Osteoblast (primary cell): Measurements from ENCODE around the gene DCDC1. TPM values are rescaled to one million over a fixed set of nuclear protein-coding genes. Genes with fewer than 3 reads are reported as not detected.

Experiments
- DNase-seq: peaks from one replicate; pipeline ENCODE4 v3.0.0; 2011; ENCODE audit warnings: low spot score, mixed read lengths; ENCODE audit not compliant: insufficient read length; ENCODE audit errors: missing footprints
- H2AFZ ChIP-seq: 2 replicates; pipeline ENCODE4 v1.6.0; 2011; ENCODE audit warnings: mild to moderate bottlenecking, low read length
- H3K27ac ChIP-seq: 2 replicates; pipeline ENCODE4 v1.5.1; 2011; ENCODE audit warnings: mild to moderate bottlenecking, low read depth, low read length, moderate library complexity
- H3K27me3 ChIP-seq: 2 replicates; pipeline ENCODE4 v1.6.0; 2012; ENCODE audit warnings: mild to moderate bottlenecking, control low read depth, inconsistent platforms, low read length, moderate library complexity; ENCODE audit not compliant: insufficient read depth
- H3K36me3 ChIP-seq: 2 replicates; pipeline ENCODE4 v1.5.1; 2011; ENCODE audit warnings: mild to moderate bottlenecking, low read length, control low read depth, moderate library complexity; ENCODE audit not compliant: insufficient read depth
- H3K4me1 ChIP-seq: 2 replicates; pipeline ENCODE4 v1.5.1; 2011; ENCODE audit warnings: mild to moderate bottlenecking, low read length, control low read depth, moderate library complexity; ENCODE audit not compliant: insufficient read depth
- H3K4me2 ChIP-seq: 2 replicates; pipeline ENCODE4 v1.6.0; 2011; ENCODE audit warnings: mild to moderate bottlenecking, low read length; ENCODE audit not compliant: insufficient read depth
- H3K4me3 ChIP-seq: fragments of 200-600 bp; sonication (generic); 3 replicates; pipeline ENCODE4 v1.5.1; 2012; ENCODE audit warnings: mild to moderate bottlenecking, low read length, inconsistent platforms; ENCODE audit not compliant: insufficient read depth
- H3K79me2 ChIP-seq: 2 replicates; pipeline ENCODE4 v1.6.0; 2012; ENCODE audit warnings: mild to moderate bottlenecking, low read length, control low read depth, inconsistent platforms; ENCODE audit not compliant: insufficient read depth
- H3K9me3 ChIP-seq: 2 replicates; pipeline ENCODE4 v1.5.1; 2011; ENCODE audit warnings: low read depth, low read length, control low read depth
- H4K20me1 ChIP-seq: 2 replicates; pipeline ENCODE4 v1.6.0; 2012; ENCODE audit warnings: mild to moderate bottlenecking, low read length, control low read depth; ENCODE audit not compliant: insufficient read depth
- CTCF ChIP-seq: IDR thresholded peaks from 2 replicates; pipeline ENCODE4 v1.5.1; 2011; ENCODE audit warnings: mild to moderate bottlenecking, low read depth, low read length, moderate library complexity; ENCODE audit errors: extremely low read depth
- total RNA-seq: library from RNA; depleted of rRNA; stranded (reverse); fragments of >200 nt; gene quantifications from 2 replicates; pipeline ENCODE4 v1.2.3, GENCODE V29; 2012

The DCDC1 gene
- total RNA-seq, 1 donor, result 1.1 TPM

GRCh38 chr11:30875806-30876205 lies 493.7 kb downstream of the DCDC1 start:
- no peaks in the 10 kb centered on the region for H3K27me3 ChIP-seq
- TF ChIP-seq CTCF, result no peak
- no peak overlapping the region for H2AFZ ChIP-seq
- DNase-seq, result no peak
- no peak overlapping the region for H3K4me2 ChIP-seq
- H4K20me1 ChIP-seq, result no peaks in the 10 kb centered on the region
- no peaks in the 10 kb centered on the region for H3K36me3 ChIP-seq
- H3K27ac ChIP-seq, result no peak overlapping the region
- no peaks in the 10 kb centered on the region for H3K4me1 ChIP-seq
- H3K9me3 ChIP-seq, result no peaks in the 10 kb centered on the region
- H3K4me3 ChIP-seq, result no peak overlapping the region
- H3K79me2 ChIP-seq, result no peaks in the 10 kb centered on the region

- TF ChIP-seq CTCF, result no peak
- Histone ChIP-seq H2AFZ (no peak overlapping the region), H3K27ac (no peak overlapping the region), H4K20me1 (no peaks in the 10 kb centered on the region), H3K4me1 (no peaks in the 10 kb centered on the region), H3K27me3 (no peaks in the 10 kb centered on the region), H3K79me2 (no peaks in the 10 kb centered on the region), H3K9me3 (no peaks in the 10 kb centered on the region), H3K4me2 (no peak overlapping the region), H3K36me3 (no peaks in the 10 kb centered on the region), H3K4me3 (no peak overlapping the region)
- no peak for DNase-seq
Observed at GRCh38 chr11:30873924-30874610, 495.5 kb downstream of the DCDC1 start.

GRCh38 chr11:30868626-30869081 lies 500.9 kb downstream of the DCDC1 start:
- no peaks in the 10 kb centered on the region for H3K36me3 ChIP-seq
- no peak for DNase-seq
- no peak overlapping the region for H3K4me2 ChIP-seq
- H3K4me1 ChIP-seq, result no peaks in the 10 kb centered on the region
- TF ChIP-seq CTCF, result no peak
- no peaks in the 10 kb centered on the region for H3K79me2 ChIP-seq
- no peak overlapping the region for H3K4me3 ChIP-seq
- no peaks in the 10 kb centered on the region for H3K9me3 ChIP-seq
- H4K20me1 ChIP-seq, result no peaks in the 10 kb centered on the region
- H3K27ac ChIP-seq, result no peak overlapping the region
- H2AFZ ChIP-seq, result no peak overlapping the region
- no peaks in the 10 kb centered on the region for H3K27me3 ChIP-seq

- H3K9me3 ChIP-seq, result no peaks in the 10 kb centered on the region
- no peak overlapping the region for H3K27ac ChIP-seq
- H3K4me1 ChIP-seq, result no peaks in the 10 kb centered on the region
- no peak for DNase-seq
- H3K27me3 ChIP-seq, result no peaks in the 10 kb centered on the region
- no peaks in the 10 kb centered on the region for H4K20me1 ChIP-seq
- no peak overlapping the region for H2AFZ ChIP-seq
- no peaks in the 10 kb centered on the region for H3K36me3 ChIP-seq
- no peaks in the 10 kb centered on the region for H3K79me2 ChIP-seq
- TF ChIP-seq CTCF, result no peak
- no peak overlapping the region for H3K4me3 ChIP-seq
- H3K4me2 ChIP-seq, result no peak overlapping the region
Observed at GRCh38 chr11:30863209-30863608, 506.3 kb downstream of the DCDC1 start.
